HCEC 1CT (cell line): ENCODE results near the gene TMEM209.

Experiments used
- DNase-seq: peaks from one replicate; pipeline ENCODE4 v3.0.0-alpha.2; 2017

Gene TMEM209

DNA sequence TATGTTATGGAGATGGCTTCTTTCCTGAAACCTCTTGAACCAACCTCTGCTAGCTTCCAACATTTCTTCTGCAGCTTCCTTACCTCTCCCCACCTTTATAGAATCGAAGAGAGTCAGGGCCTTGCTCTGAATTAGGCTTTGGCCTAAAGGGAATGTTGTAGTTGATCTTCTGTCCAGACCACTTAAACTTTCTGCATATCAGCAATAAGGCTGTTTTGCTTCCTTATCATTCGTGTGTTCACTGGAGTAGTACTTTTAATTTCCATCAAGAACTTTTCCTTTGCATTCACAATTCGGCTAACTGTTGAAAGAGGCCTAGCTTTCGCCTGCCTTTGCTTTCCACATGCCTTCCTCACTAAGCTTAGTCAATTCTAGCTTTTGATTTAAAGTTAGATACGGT lies 86.9 kb downstream of the TMEM209 start:
- no peak for DNase-seq

DNA sequence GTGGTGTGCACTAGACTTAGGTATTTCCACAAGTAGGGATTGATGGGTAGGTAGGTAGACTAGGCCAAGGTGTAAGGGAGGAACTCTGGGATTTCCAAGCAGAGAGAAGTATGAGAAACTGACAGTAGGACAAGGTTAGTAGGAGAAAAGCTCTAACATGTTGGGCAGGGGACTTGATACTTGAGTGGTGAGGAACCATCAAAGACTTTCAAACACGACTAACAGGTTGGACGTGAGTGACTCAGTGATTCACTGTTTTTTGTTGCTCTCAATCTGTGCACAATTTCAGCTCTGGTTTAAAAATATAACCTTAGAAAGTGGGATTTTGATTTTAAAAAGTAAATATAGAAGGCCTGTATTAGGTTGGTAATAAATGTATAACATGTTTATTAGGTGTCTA lies 90.4 kb downstream of the TMEM209 start:
- DNase-seq = no peak
